NCI-H82 (cell line): ENCODE measurements around the gene TLCD5.

Experiments
- DNase-seq: peaks from one replicate; lab custom pipeline; 2025; lab: John Stamatoyannopoulos, UW

The TLCD5 gene

GRCh38 chr11:120337355-120338106, 12.4 kb downstream of the TLCD5 start:
- DNase-seq = peak; percentile 50

GRCh38 chr11:120338107-120338933, 13.2 kb downstream of the TLCD5 start:
- no peak for DNase-seq

DNA sequence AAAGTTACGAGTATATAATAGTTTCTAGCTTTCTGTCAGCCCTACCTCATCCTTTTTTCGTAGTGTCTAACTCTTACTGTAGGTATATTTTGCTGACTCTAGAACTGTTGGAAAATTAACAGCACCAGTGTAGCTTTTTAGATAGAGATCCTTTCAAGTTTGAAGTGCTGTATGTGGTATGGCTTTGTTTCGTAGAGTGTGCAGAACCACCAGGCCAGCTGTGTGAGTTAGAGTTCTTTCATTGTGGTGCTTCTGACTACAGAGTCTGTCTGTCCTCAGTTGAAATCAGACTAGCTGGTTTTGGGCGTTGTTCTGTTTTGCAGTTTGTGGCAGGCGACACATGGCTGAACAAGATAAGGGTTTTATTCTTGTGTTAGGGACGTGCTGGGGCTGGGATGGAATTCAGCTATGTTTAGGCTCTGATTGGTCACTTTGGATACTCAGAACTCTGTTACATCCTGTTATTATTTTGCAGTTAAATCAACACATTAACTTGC, 14.3 kb downstream of the TLCD5 start:
- peak; percentile 12 for DNase-seq

GRCh38 chr11:120340529-120340928, 15.4 kb downstream of the TLCD5 start:
- DNase-seq = no peak

GRCh38 chr11:120342226-120342625, 17.1 kb downstream of the TLCD5 start:
- no peak for DNase-seq

DNA sequence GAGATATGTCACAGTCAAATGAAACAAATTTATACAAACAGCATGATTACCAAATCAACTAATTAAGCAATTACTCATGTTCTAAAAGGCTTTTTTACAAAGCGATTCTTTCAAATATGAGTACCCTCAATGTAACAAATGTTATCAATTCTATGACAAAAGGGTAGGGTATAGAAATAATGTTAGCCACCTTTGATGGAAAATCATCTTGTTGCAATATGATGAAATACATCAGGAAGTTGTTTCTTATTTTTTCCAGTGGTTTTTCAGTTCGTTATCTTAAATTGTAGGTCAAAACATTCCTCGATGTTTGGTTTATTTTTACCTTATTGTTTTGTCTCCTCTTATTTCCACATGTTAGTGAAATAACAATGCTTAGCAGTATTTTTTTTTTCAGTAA, 17.6 kb downstream of the TLCD5 start:
- DNase-seq = no peak

DNA sequence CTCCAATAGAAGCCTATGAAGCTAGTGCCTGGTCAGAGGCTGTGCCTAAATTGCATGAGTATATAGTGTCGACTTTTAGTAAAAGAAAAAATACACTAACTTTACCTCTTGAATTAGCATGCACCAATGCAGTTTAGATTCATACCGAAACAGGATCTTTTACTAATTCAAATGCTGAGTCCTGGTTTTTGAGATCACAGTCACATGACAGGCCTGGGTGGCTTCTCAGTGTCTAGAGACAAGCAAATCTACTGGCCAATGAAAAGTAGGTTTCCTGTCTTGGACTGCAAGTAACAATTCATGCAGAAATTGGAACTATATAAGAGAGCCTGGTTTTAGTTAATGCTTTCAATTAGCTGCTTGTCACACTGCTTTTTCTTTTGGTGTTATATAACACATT, 18.3 kb downstream of the TLCD5 start:
- no peak for DNase-seq

GRCh38 chr11:120344302-120345004, 19.4 kb downstream of the TLCD5 start:
- no peak for DNase-seq

- DNase-seq = peak; percentile 36
Observed at GRCh38 chr11:120346233-120346632, 21.1 kb downstream of the TLCD5 start.

DNA sequence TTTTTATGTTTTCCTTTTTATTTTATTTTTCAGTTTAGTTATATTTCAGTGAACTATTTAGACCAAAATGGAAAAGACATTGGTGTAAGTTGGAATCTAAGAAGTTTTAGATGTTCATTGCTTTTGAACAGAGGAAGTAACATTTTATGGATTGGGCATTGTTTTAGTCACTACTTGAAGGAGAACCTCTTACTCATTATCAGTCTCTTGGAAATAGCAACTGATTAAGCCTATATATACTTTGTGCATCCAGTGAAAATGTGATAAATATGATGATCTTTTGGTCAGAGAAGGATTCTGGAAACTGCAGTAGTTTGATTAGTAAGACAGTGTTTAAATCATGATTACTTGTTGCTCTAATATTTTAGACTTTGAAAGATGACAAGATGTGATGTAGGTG, 25.5 kb downstream of the TLCD5 start:
- no peak for DNase-seq

DNA sequence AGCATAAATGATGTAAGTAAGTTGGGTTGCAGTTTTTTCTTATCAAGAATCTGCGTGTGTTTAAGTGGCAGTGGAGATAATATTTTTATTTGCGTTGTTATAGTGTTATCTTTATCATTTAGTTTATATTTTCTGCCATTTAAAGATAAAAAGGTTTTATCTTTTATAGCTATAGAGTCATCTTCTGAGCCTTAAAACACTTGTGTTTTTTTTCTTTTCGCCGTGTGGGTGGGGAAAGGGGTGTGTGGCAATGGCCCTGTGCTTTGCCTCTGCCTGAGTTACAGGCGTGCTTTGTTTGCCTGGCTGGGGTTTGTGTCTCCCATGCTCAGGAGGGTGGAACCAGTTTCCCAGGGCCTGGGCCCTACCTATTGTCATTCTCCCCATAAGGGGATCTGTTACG, 27.3 kb downstream of the TLCD5 start:
- DNase-seq = no peak

- no peak for DNase-seq
Observed at GRCh38 chr11:120354068-120354467, 29.0 kb downstream of the TLCD5 start.

- DNase-seq = no peak
Observed at GRCh38 chr11:120354779-120355178, 29.7 kb downstream of the TLCD5 start.

DNA sequence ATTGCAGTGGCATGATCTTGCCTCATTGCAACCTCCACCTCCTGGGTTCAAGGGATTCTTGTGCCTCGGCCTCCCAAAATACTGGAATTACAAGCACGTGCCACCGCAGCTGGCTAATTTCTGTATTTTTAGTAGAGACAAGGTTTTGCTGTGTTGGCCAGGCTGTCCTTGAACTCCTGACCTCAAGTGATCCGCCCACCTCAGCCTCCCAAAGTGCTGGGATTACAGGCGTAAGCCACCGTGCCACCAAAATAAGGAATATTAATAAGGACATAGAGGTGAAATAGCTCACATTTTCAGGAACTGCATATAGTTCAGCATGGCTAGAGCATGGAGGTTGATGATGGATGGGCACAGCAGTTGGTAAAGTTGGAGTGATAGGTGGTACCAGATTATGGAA, 32.5 kb downstream of the TLCD5 start:
- DNase-seq = no peak

GRCh38 chr11:120358729-120359128, 33.6 kb downstream of the TLCD5 start:
- no peak for DNase-seq

- DNase-seq = no peak
Observed at GRCh38 chr11:120363436-120363835, 38.3 kb downstream of the TLCD5 start.

- DNase-seq = no peak
Observed at GRCh38 chr11:120365512-120365911, 40.4 kb downstream of the TLCD5 start.

- no peak for DNase-seq
Observed at GRCh38 chr11:120372296-120372695, 47.2 kb downstream of the TLCD5 start.

GRCh38 chr11:120375076-120375475, 50.0 kb downstream of the TLCD5 start:
- no peak for DNase-seq

DNA sequence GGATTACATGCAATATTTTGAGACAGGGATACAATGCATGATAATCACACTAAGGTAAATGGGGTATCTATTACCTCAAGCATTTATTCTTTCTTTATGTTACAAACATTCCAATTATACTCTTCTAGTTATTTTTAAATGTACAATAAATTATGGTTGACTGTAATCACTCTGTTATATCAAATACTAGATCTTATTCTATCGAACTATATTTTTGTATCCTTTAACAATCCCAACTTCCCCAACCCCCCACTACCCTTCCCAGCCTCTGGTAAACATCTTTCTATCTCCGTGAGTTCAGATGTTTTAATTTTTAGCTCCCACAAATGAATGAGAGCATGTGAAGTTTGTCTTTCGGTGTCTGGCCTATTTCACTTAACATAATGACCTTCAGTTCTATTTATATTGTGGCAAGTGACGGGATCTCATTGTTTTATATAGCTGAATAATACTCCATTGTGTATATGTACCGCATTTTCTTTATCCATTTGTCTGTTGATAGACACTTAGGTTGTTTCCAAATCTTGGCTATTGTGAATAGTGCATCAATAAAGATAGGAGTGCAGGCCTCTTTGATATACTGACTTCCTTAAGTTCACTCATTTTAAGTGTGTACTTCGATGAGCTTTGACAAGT, 51.6 kb downstream of the TLCD5 start:
- no peak for DNase-seq

DNA sequence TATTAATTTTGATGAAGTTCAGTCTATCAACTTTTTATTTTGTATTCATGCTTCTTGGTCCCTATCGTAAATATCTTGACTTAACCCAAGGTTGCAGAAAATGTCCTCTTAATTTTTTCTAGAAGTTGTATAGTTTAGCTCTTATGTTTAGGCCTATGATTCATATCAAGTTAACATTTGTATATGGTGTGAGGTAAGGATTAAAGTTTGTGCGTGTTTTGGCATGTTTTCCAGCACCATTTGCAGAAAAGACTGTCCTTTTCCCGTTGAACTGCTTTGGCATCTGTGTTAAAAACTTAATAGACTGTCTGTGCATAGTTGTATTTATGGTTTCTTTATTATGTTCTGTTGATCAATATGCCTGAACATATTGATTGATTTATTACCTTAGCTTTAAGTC, 53.4 kb downstream of the TLCD5 start:
- no peak for DNase-seq

DNA sequence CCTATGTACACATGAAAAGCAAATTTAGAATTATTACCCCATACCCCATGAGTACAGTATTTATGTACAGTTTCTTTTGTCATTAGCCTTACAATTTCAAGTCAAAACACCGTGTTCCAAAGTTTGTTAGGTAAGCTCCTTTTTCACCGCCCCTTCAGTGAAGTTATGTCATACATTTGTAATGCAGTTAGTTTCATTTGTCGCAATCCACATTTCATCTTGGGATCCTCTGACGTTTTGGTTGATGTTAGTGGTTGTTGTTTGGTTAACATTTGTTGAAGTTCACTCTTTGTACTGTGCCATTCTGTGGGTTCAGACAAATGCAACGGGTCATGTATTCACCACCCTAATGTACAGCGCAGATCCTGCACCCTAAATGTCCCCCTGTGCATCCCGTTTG, 56.3 kb downstream of the TLCD5 start:
- DNase-seq = no peak
